Measurements from ENCODE around the gene DNAJB12. TPM values are rescaled to one million over a fixed set of nuclear protein-coding genes. Genes with fewer than 3 reads are reported as not detected.
"Not testable (repeated sequence)": the region's sequence is repeated elsewhere in the genome, so short reads cannot be mapped to it uniquely, and the experiment has no call there.

Gene DNAJB12
- total and polyA plus RNA-seq, 2 donors from 2014 or later = 32.0 to 37.7 TPM

DNA sequence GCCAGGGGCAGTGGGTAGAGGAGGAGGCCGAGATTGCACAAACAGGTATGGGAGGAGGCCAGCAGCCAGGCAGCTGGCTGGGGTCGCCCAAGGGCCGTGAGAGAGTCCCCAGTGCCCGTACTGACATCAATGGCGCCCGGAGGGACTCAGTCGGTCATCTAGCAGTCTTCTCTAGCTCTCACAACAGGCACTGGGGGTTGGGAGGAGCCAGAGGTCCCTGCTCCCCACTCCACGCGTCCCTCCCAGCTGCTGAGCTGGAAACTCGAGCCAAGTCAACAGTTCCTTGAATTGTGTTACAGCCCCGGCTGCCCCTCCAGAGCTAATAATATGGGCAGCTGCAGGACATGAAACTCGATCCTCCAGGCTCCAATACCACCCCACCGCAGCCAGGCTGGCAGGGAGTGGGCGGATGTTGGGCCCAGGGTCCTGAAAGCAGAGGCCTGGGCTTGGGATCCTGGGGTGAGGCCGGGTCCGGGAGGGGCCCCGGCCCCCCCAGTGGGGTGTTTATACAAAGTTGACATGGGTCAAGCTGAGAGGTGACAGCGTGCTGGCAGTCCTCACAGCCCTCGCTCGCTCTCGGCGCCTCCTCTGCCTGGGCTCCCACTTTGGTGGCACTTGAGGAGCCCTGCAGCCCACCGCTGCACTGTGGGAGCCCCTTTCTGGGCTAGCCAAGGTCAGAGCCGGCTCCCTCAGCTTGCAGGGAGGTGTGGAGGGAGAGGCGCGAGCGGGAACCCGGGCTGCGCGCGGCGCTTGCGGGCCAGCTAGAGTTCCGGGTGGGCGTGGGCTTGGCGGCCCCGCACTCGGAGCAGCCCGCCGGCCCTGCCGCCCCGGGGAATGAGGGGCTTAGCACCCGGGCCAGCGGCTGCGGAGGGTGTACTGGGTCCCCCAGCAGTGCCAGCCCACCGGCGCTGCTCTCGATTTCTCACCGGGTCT is 29.2 kb downstream of the DNAJB12 start:
- H3K9me3 ChIP-seq (ENCODE audit: control insufficient read depth in 2 of 3, insufficient read depth in 1 of 3, low read length in 3 of 3); H3K27me3 ChIP-seq (ENCODE audit: control insufficient read depth, insufficient read depth, low read length); H3K36me3 ChIP-seq (ENCODE audit: control insufficient read depth in 2 of 3, insufficient read depth in 3 of 3, low read length in 3 of 3); intact Hi-C loops (cut with DNase I); FAIRE-seq; H3K4me3 ChIP-seq (ENCODE audit: low read length in 3 of 3): not testable (repeated sequence)
- peak overlapping the region in 1 of 3 donors; percentile 40 for H3K9ac ChIP-seq (ENCODE audit: low read length in 3 of 3)
- H3K27ac ChIP-seq (ENCODE audit: low read depth in 2 of 2, low read length in 2 of 2) = peak overlapping the region; percentile 0 to 23
- peak; percentile 89 to 96 (median 95) for DNase-seq
- peaks cover 2 to 35% (median 33%) of the 10 kb centered on the region in 3 donors for H3K4me1 ChIP-seq (ENCODE audit: control insufficient read depth in 2 of 3, insufficient read depth in 2 of 3, low read depth in 1 of 3, low read length in 3 of 3)

DNA sequence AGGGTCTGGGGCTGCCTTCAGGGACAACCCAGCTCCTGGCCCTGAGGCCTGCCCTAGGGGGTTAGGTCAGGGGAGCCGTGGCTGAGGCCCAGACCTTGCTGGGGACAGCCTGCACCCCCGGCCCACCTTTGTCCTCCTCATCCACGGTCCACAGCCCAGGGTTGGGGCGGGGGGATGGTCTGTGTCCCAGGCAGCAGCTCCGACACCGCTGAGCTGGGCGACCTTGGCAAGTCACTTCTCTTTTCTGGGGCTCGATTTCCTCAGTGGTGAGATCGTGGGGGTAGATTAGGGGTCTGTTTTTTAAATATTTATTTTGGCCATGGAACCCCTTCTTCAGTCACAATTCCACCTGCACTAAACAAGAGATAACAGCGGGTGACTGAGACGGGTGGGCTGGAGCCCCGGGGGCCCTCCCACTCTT is 30.9 kb downstream of the DNAJB12 start:
- H3K4me1 ChIP-seq (ENCODE audit: control insufficient read depth in 2 of 3, insufficient read depth in 2 of 3, low read depth in 1 of 3, low read length in 3 of 3) = peaks cover 3 to 33% (median 33%) of the 10 kb centered on the region in 3 donors
- H3K9me3 ChIP-seq (ENCODE audit: control insufficient read depth in 2 of 3, insufficient read depth in 1 of 3, low read length in 3 of 3) = no peaks in the 10 kb centered on the region
- no peak overlapping the region for H3K27ac ChIP-seq (ENCODE audit: low read depth in 2 of 2, low read length in 2 of 2)
- DNase-seq (peak in 1 of 5 donors; percentile 81), FAIRE-seq (no peak)
- H3K36me3 ChIP-seq (ENCODE audit: control insufficient read depth in 2 of 3, insufficient read depth in 3 of 3, low read length in 3 of 3) = no peaks in the 10 kb centered on the region
- intact Hi-C loops (cut with DNase I) = no loop called here
- no peak overlapping the region for H3K9ac ChIP-seq (ENCODE audit: low read length in 3 of 3)
- H3K27me3 ChIP-seq (ENCODE audit: control insufficient read depth, insufficient read depth, low read length) = no peaks in the 10 kb centered on the region
- no peak for TF ChIP-seq CTCF (IDR thresholded peaks at IDR 0.05; ENCODE audit: borderline replicate concordance, extremely low read depth, insufficient read depth)
- H3K4me3 ChIP-seq (ENCODE audit: low read length in 3 of 3) = no peak overlapping the region

- H3K4me3 ChIP-seq (ENCODE audit: low read length in 3 of 3) = no peak overlapping the region
- H3K9ac ChIP-seq (ENCODE audit: low read length in 3 of 3) = peak overlapping the region in 1 of 3 donors; percentile 19
- no peak for TF ChIP-seq CTCF (IDR thresholded peaks at IDR 0.05; ENCODE audit: borderline replicate concordance, extremely low read depth, insufficient read depth)
- H3K36me3 ChIP-seq (ENCODE audit: control insufficient read depth in 2 of 3, insufficient read depth in 3 of 3, low read length in 3 of 3) = no peaks in the 10 kb centered on the region
- H3K27ac ChIP-seq (ENCODE audit: low read depth in 2 of 2, low read length in 2 of 2) = no peak overlapping the region
- H3K27me3 ChIP-seq (ENCODE audit: control insufficient read depth, insufficient read depth, low read length) = no peaks in the 10 kb centered on the region
- intact Hi-C loops (cut with DNase I) = no loop called here
- peaks cover 3 to 31% (median 29%) of the 10 kb centered on the region in 3 donors for H3K4me1 ChIP-seq (ENCODE audit: control insufficient read depth in 2 of 3, insufficient read depth in 2 of 3, low read depth in 1 of 3, low read length in 3 of 3)
- DNase-seq (peak in 1 of 5 donors; percentile 69), FAIRE-seq (no peak)
- H3K9me3 ChIP-seq (ENCODE audit: control insufficient read depth in 2 of 3, insufficient read depth in 1 of 3, low read length in 3 of 3) = no peaks in the 10 kb centered on the region
Observed at GRCh38 chr10:72323108-72323749, 31.5 kb downstream of the DNAJB12 start.

All from kidney (tissue), 14 donors.